Neural cell (in vitro differentiated cells): ENCODE data around the gene FRRS1L. TPM values are rescaled to one million over a fixed set of nuclear protein-coding genes. Genes with fewer than 3 reads are reported as not detected.

Experiments
- H2AFZ ChIP-seq: fragments of 200-600, 300-800 bp; sonication (generic), shearing (Covaris generic); 2 replicates; pipeline ENCODE4 v1.6.0; 2014; ENCODE audit warnings: low read depth, mild to moderate bottlenecking, antibody characterized with exemption, low read length, moderate library complexity
- H3F3A ChIP-seq: fragments of 200-600 bp; shearing (Covaris generic); 2 replicates; pipeline ENCODE4 v1.6.1; 2016; ENCODE audit warnings: mild to moderate bottlenecking, moderate library complexity, mixed read lengths, antibody characterized with exemption, low read length; ENCODE audit not compliant: insufficient read depth, poor library complexity, severe bottlenecking
- H3K27ac ChIP-seq: fragments of 200-600, 300-800 bp; sonication (generic), shearing (Covaris generic); 2 replicates; pipeline ENCODE4 v1.5.1; 2014; ENCODE audit warnings: mild to moderate bottlenecking, low read length, moderate library complexity
- H3K27me3 ChIP-seq: fragments of 300-800, 200-600 bp; sonication (generic), shearing (Covaris generic); 2 replicates; pipeline ENCODE4 v1.6.0; 2014; ENCODE audit warnings: mild to moderate bottlenecking, low read depth, low read length, moderate library complexity; ENCODE audit not compliant: insufficient read depth
- H3K36me3 ChIP-seq: fragments of 300-800, 200-600 bp; sonication (generic), shearing (Covaris generic); 2 replicates; pipeline ENCODE4 v1.5.1; 2014; ENCODE audit warnings: mild to moderate bottlenecking, antibody characterized with exemption, low read length, moderate library complexity; ENCODE audit not compliant: insufficient read depth
- H3K4me2 ChIP-seq: fragments of 300-800, 200-600 bp; sonication (generic), shearing (Covaris generic); 2 replicates; pipeline ENCODE4 v1.6.0; 2014; ENCODE audit warnings: mild to moderate bottlenecking, low read length
- H3K4me3 ChIP-seq: fragments of 300-800, 200-600 bp; sonication (generic), shearing (Covaris generic); 2 replicates; pipeline ENCODE4 v1.5.1; 2014; ENCODE audit warnings: mild to moderate bottlenecking, low read length, moderate library complexity
- H3K79me2 ChIP-seq: fragments of 200-600 bp; shearing (Covaris generic); replicated peaks from 2 replicates; pipeline ENCODE4 v1.6.0; 2014; ENCODE audit warnings: mild to moderate bottlenecking, low read length, moderate library complexity; ENCODE audit not compliant: insufficient read depth
- H3K9ac ChIP-seq: fragments of 300-800, 200-600 bp; sonication (generic), shearing (Covaris generic); 2 replicates; pipeline ENCODE4 v1.6.1; 2016; ENCODE audit warnings: mild to moderate bottlenecking, low read length, mixed read lengths
- H3K9me2 ChIP-seq: fragments of 200-600 bp; shearing (Covaris generic); 2 replicates; pipeline ENCODE4 v1.6.1; 2016; ENCODE audit warnings: mild to moderate bottlenecking, low read length, mixed read lengths; ENCODE audit not compliant: insufficient read depth
- H3K9me3 ChIP-seq: fragments of 200-600, 300-800 bp; sonication (generic), shearing (Covaris generic); 2 replicates; pipeline ENCODE4 v1.6.1; 2016; ENCODE audit warnings: mild to moderate bottlenecking, mixed run types, low read length, moderate library complexity, mixed read lengths
- H4K20me1 ChIP-seq: fragments of 200-600 bp; shearing (Covaris generic); 2 replicates; pipeline ENCODE4 v1.6.1; 2016; ENCODE audit warnings: mild to moderate bottlenecking, mixed run types; ENCODE audit not compliant: insufficient read depth
- CTCF ChIP-seq: fragments of 450-650 bp; IDR thresholded peaks from 2 replicates; pipeline ENCODE4 v1.5.1; 2014; ENCODE audit warnings: antibody characterized with exemption, mild to moderate bottlenecking, moderate library complexity; ENCODE audit not compliant: poor library complexity, severe bottlenecking
- EP300 ChIP-seq: fragments of 450-650 bp; conservative IDR thresholded peaks from 2 replicates; pipeline ENCODE4 v1.6.1; 2014; ENCODE audit warnings: antibody characterized with exemption, mild to moderate bottlenecking, moderate library complexity; ENCODE audit not compliant: poor library complexity, severe bottlenecking
- EZH2 ChIP-seq: fragments of 200-600, 300-800 bp; shearing (Covaris generic), sonication (generic); IDR thresholded peaks from 2 replicates; pipeline ENCODE4 v1.6.1; 2014; ENCODE audit warnings: antibody characterized with exemption, low read length, borderline replicate concordance, mild to moderate bottlenecking; ENCODE audit not compliant: insufficient read depth, poor library complexity, severe bottlenecking
- MXI1 ChIP-seq: fragments of 450-650 bp; conservative IDR thresholded peaks from 2 replicates; pipeline ENCODE4 v1.6.1; 2014; ENCODE audit warnings: antibody characterized with exemption, mild to moderate bottlenecking; ENCODE audit not compliant: poor library complexity, severe bottlenecking
- POLR2AphosphoS5 ChIP-seq: IDR thresholded peaks from 2 replicates; pipeline ENCODE4 v1.6.1; 2012
- RAD21 ChIP-seq: fragments of 450-650 bp; conservative IDR thresholded peaks from 2 replicates; pipeline ENCODE4 v1.6.1; 2014; ENCODE audit warnings: antibody characterized with exemption, mild to moderate bottlenecking, moderate library complexity
- REST ChIP-seq: IDR thresholded peaks from 2 replicates; pipeline ENCODE4 v1.6.1; 2012; ENCODE audit warnings: borderline replicate concordance
- SMC3 ChIP-seq: fragments of 450-650 bp; conservative IDR thresholded peaks from 2 replicates; pipeline ENCODE4 v1.6.1; 2014; ENCODE audit warnings: antibody characterized with exemption, mild to moderate bottlenecking, moderate library complexity; ENCODE audit not compliant: poor library complexity
- TAF1 ChIP-seq: IDR thresholded peaks from 2 replicates; pipeline ENCODE4 v1.6.1; 2012; ENCODE audit warnings: low read depth
- polyA plus RNA-seq: library from polyadenylated mRNA; depleted of rRNA; stranded (reverse); fragments of >200 nt; gene quantifications from 2 replicates; pipeline ENCODE4 v1.2.3, GENCODE V29; 2014

FRRS1L gene
- polyA plus RNA-seq, 1 donor from 2014 or later: 20.4 TPM

- Histone ChIP-seq H4K20me1 (no peaks in the 10 kb centered on the region), H3K9me3 (no peaks in the 10 kb centered on the region)
Observed at GRCh38 chr9:109203761-109204360, 36.8 kb upstream of the FRRS1L start.

GRCh38 chr9:109199676-109200075, 32.6 kb upstream of the FRRS1L start:
- H3F3A ChIP-seq: no peaks in the 10 kb centered on the region
- no peaks in the 10 kb centered on the region for H3K79me2 ChIP-seq
- H3K9me2 ChIP-seq: no peaks in the 10 kb centered on the region
- no peaks in the 10 kb centered on the region for H3K27me3 ChIP-seq
- no peak overlapping the region for H2AFZ ChIP-seq
- no peak overlapping the region for H3K4me2 ChIP-seq
- no peaks in the 10 kb centered on the region for H3K36me3 ChIP-seq
- H3K9me3 ChIP-seq: no peaks in the 10 kb centered on the region
- no peak overlapping the region for H3K4me3 ChIP-seq
- no peak overlapping the region for H3K27ac ChIP-seq
- no peaks in the 10 kb centered on the region for H4K20me1 ChIP-seq
- H3K9ac ChIP-seq: no peak overlapping the region
- TF ChIP-seq EZH2: no peak
- no peak for TF ChIP-seq CTCF
- TF ChIP-seq REST: no peak
- TF ChIP-seq EP300: no peak
- TF ChIP-seq SMC3: no peak

More at GRCh38 chr9:109203761-109204360, 36.8 kb upstream of the FRRS1L start:
- H3K27me3 ChIP-seq: no peaks in the 10 kb centered on the region
- H3K27ac ChIP-seq: no peak overlapping the region
- no peak overlapping the region for H3K4me2 ChIP-seq
- H3K79me2 ChIP-seq: no peaks in the 10 kb centered on the region
- H3K9me2 ChIP-seq: no peaks in the 10 kb centered on the region
- no peak overlapping the region for H3K4me3 ChIP-seq
- TF ChIP-seq RAD21 (no peak), REST (no peak), POLR2AphosphoS5 (no peak), EZH2 (no peak), TAF1 (no peak), MXI1 (no peak), EP300 (no peak), SMC3 (no peak), CTCF (no peak)
- H2AFZ ChIP-seq: no peak overlapping the region
- no peaks in the 10 kb centered on the region for H3K36me3 ChIP-seq
- H3F3A ChIP-seq: no peaks in the 10 kb centered on the region
- no peak overlapping the region for H3K9ac ChIP-seq
